Thymus (tissue), 11 donors: Measurements from ENCODE around the gene ZNF550. TPM values are rescaled to one million over a fixed set of nuclear protein-coding genes. Genes with fewer than 3 reads are reported as not detected.
"Not testable (repeated sequence)": the region's sequence is repeated elsewhere in the genome, so short reads cannot be mapped to it uniquely, and the experiment has no call there.

Experiments used
- DNase-seq, 9 donors: peaks; one replicate each; pipeline ENCODE4 v3.0.0-alpha.2; 2013; ENCODE audit warnings: low spot score in 9 of 9, low read depth in 6 of 9, missing footprints in 1 of 9
- H3K27ac ChIP-seq, 2 donors: one replicate each; pipeline ENCODE4 v1.5.1; 2013; ENCODE audit warnings: control low read depth in 1 of 2, low read depth in 1 of 2, low read length in 1 of 2, mild to moderate bottlenecking in 1 of 2, moderate library complexity in 1 of 2
- H3K27me3 ChIP-seq, 2 donors: one replicate each; pipeline ENCODE4 v1.5.1; 2013; ENCODE audit warnings: low read length in 1 of 2; ENCODE audit not compliant: control insufficient read depth in 2 of 2, insufficient read depth in 1 of 2
- H3K36me3 ChIP-seq, 2 donors: one replicate each; pipeline ENCODE4 v1.5.1; 2013; ENCODE audit warnings: low read length in 1 of 2, mild to moderate bottlenecking in 1 of 2, moderate library complexity in 1 of 2; ENCODE audit not compliant: control insufficient read depth in 2 of 2, insufficient read depth in 2 of 2
- H3K4me1 ChIP-seq, 2 donors: one replicate each; pipeline ENCODE4 v1.5.1; 2013; ENCODE audit warnings: low read length in 2 of 2; ENCODE audit not compliant: control insufficient read depth in 2 of 2, insufficient read depth in 2 of 2
- H3K4me3 ChIP-seq, 2 donors: one replicate each; pipeline ENCODE4 v1.5.1; 2013; ENCODE audit warnings: low read length in 2 of 2, control low read depth in 1 of 2, mild to moderate bottlenecking in 1 of 2
- H3K9me3 ChIP-seq, 2 donors: one replicate each; pipeline ENCODE4 v1.5.1; 2013; ENCODE audit warnings: low read length in 1 of 2, mild to moderate bottlenecking in 1 of 2; ENCODE audit not compliant: control insufficient read depth in 2 of 2, insufficient read depth in 1 of 2
- WGBS: extraction: QIAGEN DNeasy Blood & Tissue Kit; methylation state at CpG from one replicate; pipeline ENCODE4 v1.1.7; 2013; 5-methylcytosine and 5-hydroxymethylcytosine counted together
- polyA plus RNA-seq: library from polyadenylated mRNA; stranded (reverse); fragments of 200-250 nt; gene quantifications from one replicate; pipeline ENCODE4 v1.2.3, GENCODE V29; 2013
- total RNA-seq: library from RNA; stranded (reverse); fragments of 120-200 nt; gene quantifications from one replicate; pipeline ENCODE4 v1.2.4, GENCODE V29; 2013
- donor health status: healthy.

The ZNF550 gene
- total and polyA plus RNA-seq, 2 donors, result 8.0 to 11.8 TPM

- Histone ChIP-seq H3K27me3 (no peaks in the 10 kb centered on the region), H3K4me3 (peak overlapping the region; percentile 76 to 83), H3K27ac (no peak overlapping the region), H3K4me1 (peaks cover 10 to 14% of the 10 kb centered on the region in 2 donors), H3K9me3 (peaks cover 5 to 27% of the 10 kb centered on the region in 2 donors), H3K36me3 (peaks cover 23 to 27% of the 10 kb centered on the region in 2 donors)
- no peak for DNase-seq
- WGBS, result 54% methylated on average over 6 of the region's 6 CpGs
Observed at GRCh38 chr19:57558525-57558924, 1.1 kb downstream of the ZNF550 start.

- Histone ChIP-seq H3K36me3 (peaks cover 30 to 36% of the 10 kb centered on the region in 2 donors), H3K27me3 (no peaks in the 10 kb centered on the region), H3K4me3 (no peak overlapping the region), H3K4me1 (peaks cover 10 to 14% of the 10 kb centered on the region in 2 donors), H3K9me3 (peaks cover 7 to 32% of the 10 kb centered on the region in 2 donors), H3K27ac (no peak overlapping the region)
- no peak for DNase-seq
- WGBS, result 95% methylated on average over 5 of the region's 5 CpGs
Observed at GRCh38 chr19:57557659-57558058, 2.0 kb downstream of the ZNF550 start.

- no peak for DNase-seq
- no peak overlapping the region for H3K4me3 ChIP-seq
- no peaks in the 10 kb centered on the region for H3K4me1 ChIP-seq
- no peaks in the 10 kb centered on the region for H3K27me3 ChIP-seq
- peaks cover 68 to 75% of the 10 kb centered on the region in 2 donors for H3K36me3 ChIP-seq
- H3K27ac ChIP-seq, result no peak overlapping the region
- H3K9me3 ChIP-seq, result peaks cover 18 to 26% of the 10 kb centered on the region in 2 donors
- 98% methylated on average over 2 of the region's 2 CpGs for WGBS
Observed at GRCh38 chr19:57552432-57552831, 7.2 kb downstream of the ZNF550 start.

- no peaks in the 10 kb centered on the region for H3K4me1 ChIP-seq
- H3K4me3 ChIP-seq, result no peak overlapping the region
- 96% methylated on average over 1 of the region's 1 CpG for WGBS
- no peak overlapping the region for H3K27ac ChIP-seq
- H3K27me3 ChIP-seq, result no peaks in the 10 kb centered on the region
- peaks cover 26 to 34% of the 10 kb centered on the region in 2 donors for H3K9me3 ChIP-seq
- peaks cover 62 to 64% of the 10 kb centered on the region in 2 donors for H3K36me3 ChIP-seq
- DNase-seq, result no peak
Observed at GRCh38 chr19:57546513-57546912, 13.2 kb downstream of the ZNF550 start.

GRCh38 chr19:57537953-57538547 lies 21.6 kb downstream of the ZNF550 start:
- 98% methylated on average over 7 of the region's 7 CpGs for WGBS
- DNase-seq, result peak in 1 of 9 donors; percentile 13
- peaks cover 65 to 66% of the 10 kb centered on the region in 2 donors for H3K36me3 ChIP-seq

GRCh38 chr19:57527136-57527881 lies 32.4 kb downstream of the ZNF550 start, which contains the start of gene ZNF549:
Gene ZNF549 (plus strand): TSS chr19:57527356. CDS start chr19:57527574, 218 bp downstream.
- Histone ChIP-seq H3K36me3 (peaks cover 13 to 18% of the 10 kb centered on the region in 2 donors), H3K4me3 (peak within 1 kb of the TSS; percentile 79 to 92), H3K27ac (peak within 1 kb of the TSS; percentile 75 to 89), H3K27me3 (no peaks in the 10 kb centered on the region), H3K9me3 (peaks cover 0 to 10% of the 10 kb centered on the region in 2 donors), H3K4me1 (peaks cover 0 to 8% of the 10 kb centered on the region in 2 donors)
- under 1% methylated on average over 64 of the region's 64 CpGs for WGBS
- peak; percentile 66 to 93 (median 80) for DNase-seq

More at GRCh38 chr19:57537953-57538547, 21.6 kb downstream of the ZNF550 start:
- Histone ChIP-seq H3K9me3 (peaks cover 42 to 43% of the 10 kb centered on the region in 2 donors), H3K4me3 (no peak overlapping the region), H3K27me3 (no peaks in the 10 kb centered on the region), H3K4me1 (no peaks in the 10 kb centered on the region), H3K27ac (no peak overlapping the region)

GRCh38 chr19:57518021-57518420 lies 41.6 kb downstream of the ZNF550 start:
- not testable (repeated sequence) for H3K27me3 ChIP-seq, H3K4me1 ChIP-seq, DNase-seq, H3K4me3 ChIP-seq, H3K27ac ChIP-seq
- WGBS, result 90% methylated on average over 4 of the region's 4 CpGs
- H3K9me3 ChIP-seq, result peaks cover 6 to 16% of the 10 kb centered on the region in 2 donors
- peaks cover 0 to 18% of the 10 kb centered on the region in 2 donors for H3K36me3 ChIP-seq

- no peaks in the 10 kb centered on the region for H3K27me3 ChIP-seq
- no peak overlapping the region for H3K27ac ChIP-seq
- WGBS, result 98% methylated on average over 5 of the region's 5 CpGs
- no peak overlapping the region for H3K4me3 ChIP-seq
- peaks cover 13 to 27% of the 10 kb centered on the region in 2 donors for H3K9me3 ChIP-seq
- H3K36me3 ChIP-seq, result peaks cover 0 to 19% of the 10 kb centered on the region in 2 donors
- DNase-seq, result no peak
- no peaks in the 10 kb centered on the region for H3K4me1 ChIP-seq
Observed at GRCh38 chr19:57515255-57515654, 44.4 kb downstream of the ZNF550 start.

GRCh38 chr19:57512845-57513244 lies 46.8 kb downstream of the ZNF550 start:
- peaks cover 15 to 21% of the 10 kb centered on the region in 2 donors for H3K9me3 ChIP-seq
- H3K36me3 ChIP-seq, result peaks cover 0 to 22% of the 10 kb centered on the region in 2 donors
- 98% methylated on average over 6 of the region's 6 CpGs for WGBS
- H3K27me3 ChIP-seq, result no peaks in the 10 kb centered on the region
- H3K4me1 ChIP-seq, result no peaks in the 10 kb centered on the region
- peak in 1 of 9 donors; percentile 39 for DNase-seq
- H3K4me3 ChIP-seq, result no peak overlapping the region
- H3K27ac ChIP-seq, result no peak overlapping the region
